NCI-H146 treated with DMSO at 0.1 percent for 48 hours (cell line): ENCODE data around the gene ZNF423.
"Not testable (repeated sequence)": the region's sequence is repeated elsewhere in the genome, so short reads cannot be mapped to it uniquely, and the experiment has no call there.

Experiments
- DNase-seq: peaks from one replicate; lab custom pipeline; 2025; ENCODE audit not compliant: unreplicated experiment; lab: John Stamatoyannopoulos, UW

The ZNF423 gene

DNA sequence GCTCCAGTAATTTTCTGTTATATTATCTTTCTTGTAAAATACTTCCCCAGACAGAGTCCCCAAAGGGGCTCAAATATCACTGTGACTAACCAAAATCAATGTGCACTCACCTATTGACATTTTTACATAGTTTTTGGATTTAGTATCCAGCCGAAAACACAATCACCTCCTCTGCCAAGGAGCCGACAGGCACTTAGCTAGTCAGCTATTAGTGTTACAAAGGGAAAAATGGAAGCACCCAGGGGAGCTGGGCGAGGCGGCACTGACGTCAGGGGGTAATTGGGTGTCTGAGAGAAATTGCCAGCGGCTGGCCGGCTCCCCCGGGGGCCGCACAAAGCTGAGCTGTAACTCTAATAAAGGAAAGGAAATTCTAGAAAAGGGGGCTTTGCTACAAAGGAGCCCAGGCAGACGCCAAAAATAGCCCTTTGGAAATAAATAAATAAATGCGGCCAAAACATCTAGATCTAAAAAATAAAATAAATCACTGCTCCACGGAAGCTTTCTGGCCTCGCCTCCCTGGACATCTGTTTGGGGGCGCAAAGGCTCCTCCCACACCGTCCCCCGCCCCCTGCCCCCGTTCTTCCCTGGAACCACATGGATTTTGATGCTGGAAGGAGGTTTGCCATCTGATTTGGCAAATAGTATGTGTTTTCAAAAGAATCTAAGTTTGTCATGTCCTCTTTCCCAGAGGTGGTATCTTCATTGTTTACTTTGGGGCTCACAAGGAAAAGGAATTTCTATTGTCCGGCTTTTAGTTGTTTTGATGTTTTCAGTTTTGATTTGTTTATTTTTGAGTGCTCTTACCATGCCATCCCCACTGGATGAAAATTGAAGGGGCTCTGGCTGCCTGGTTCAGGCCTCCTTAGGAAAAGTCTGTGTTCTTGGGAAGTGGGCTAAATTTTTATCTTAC, 156.7 kb downstream of the ZNF423 start:
- peak; percentile 78 for DNase-seq

GRCh38 chr16:49698453-49698815, 157.5 kb downstream of the ZNF423 start:
- DNase-seq = no peak

GRCh38 chr16:49697631-49698452, 158.1 kb downstream of the ZNF423 start:
- DNase-seq = no peak

DNA sequence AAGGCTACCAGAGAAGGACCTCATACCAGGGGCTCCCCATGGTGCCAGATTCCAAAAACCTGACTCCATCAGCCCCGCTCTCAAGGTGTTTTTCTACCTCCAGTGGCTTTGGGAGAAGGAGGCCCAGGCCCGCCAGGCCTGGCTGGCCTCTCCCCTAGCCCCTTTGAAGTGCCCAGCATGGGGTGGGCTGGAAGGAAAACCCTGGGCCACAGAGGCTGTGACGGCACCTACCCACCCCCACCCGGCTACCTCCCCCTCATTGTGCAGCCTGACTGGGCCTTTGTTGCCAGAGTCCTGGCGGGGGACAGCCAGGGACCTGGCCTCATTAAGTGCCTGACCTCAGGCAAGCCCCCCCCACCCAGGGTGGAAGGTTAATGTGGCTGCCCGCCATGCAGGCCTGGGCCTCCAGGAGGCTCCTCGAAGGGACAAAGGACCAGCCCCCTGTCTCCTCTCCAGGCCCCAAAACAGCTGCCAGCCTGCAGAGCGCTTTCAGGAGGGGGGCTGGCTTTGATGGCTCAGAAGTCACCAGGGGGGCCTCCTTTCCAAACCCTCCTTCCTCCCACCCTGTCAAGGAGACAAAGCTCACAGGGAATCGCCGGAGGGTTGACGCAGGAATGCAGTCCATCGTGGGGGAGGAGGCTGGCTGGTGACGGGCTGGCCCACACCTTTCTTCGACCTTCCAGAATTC, 159.4 kb downstream of the ZNF423 start:
- peak; percentile 44 for DNase-seq

GRCh38 chr16:49695782-49696413, 160.0 kb downstream of the ZNF423 start:
- DNase-seq = no peak

- no peak for DNase-seq
These were observed 162.5 kb downstream of the ZNF423 start for GRCh38 chr16:49693445-49693844.

DNA sequence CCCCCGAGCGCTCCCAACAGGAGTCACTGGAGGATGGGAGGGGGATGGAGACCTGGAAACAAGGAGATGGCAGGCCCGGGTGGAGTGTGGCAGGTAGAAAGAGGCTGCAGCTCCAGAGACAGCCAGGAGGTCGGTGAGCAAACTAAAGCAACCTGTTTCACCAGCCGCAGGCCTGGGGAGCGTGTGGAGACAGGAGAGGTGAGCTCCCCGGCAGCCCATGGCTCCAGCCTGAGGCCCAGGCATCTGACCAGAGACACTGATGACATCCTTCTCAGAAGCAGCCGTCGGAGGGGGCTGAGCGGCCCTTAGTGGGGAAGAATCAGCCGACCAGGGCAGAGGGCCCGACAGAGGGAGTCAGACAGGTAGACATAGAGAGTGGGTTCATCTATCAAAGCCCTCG, 165.1 kb downstream of the ZNF423 start:
- no peak for DNase-seq

- DNase-seq = no peak
These were observed 167.7 kb downstream of the ZNF423 start for GRCh38 chr16:49688036-49688697.

- DNase-seq = no peak
These were observed 168.4 kb downstream of the ZNF423 start for GRCh38 chr16:49687476-49688002.

DNA sequence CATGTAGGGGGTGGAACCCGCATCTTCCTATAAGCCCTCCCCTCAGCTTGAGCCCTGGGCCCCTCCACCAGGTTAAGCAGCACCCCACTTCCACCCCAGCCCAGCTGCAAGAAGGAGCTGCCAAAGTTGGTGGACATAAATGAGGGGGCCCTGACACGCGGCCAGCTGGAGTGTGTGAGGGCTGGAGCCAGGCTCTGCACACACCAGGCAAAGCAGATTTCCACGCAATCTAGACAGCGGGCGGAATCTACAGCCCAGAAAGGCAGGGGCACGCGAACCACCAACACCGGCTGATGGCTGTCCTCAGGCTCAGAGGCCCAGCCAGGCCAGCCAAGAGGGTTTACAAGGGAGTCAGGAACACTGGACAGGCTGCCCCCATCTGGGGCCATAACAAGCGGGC, 171.2 kb downstream of the ZNF423 start:
- DNase-seq = no peak

- no peak for DNase-seq
These were observed 173.2 kb downstream of the ZNF423 start for GRCh38 chr16:49682577-49683165.

DNA sequence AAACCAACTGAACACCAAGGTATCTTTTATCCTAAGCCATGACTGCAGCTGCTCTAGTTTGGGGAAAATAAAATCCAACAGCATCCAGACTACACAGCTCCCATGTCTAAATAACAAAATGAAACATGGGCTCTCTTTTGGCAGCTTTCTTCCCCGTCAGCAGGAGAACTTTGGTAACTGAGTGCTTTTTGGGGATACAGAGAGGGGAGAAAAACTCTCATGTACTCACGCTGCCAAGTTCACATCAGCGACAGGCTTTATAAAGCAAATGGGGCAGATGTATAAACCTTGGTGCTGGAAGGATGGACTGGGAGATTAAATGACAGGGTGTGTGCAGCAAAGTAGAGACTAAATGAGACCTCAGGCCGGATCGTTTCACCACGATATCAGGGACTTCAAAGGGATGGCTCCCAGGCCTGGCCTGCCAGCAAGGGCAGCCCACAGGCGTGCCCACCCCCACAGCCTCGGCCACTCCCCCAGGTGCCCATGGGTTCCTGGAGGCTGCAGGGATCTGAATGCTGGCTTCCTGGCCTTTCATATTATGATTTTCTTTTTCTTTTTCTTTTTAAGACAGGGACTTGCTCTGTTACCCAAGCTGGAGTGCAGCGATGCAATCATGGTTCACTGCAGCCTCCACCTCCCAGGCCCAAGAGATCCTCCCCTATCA, 174.6 kb downstream of the ZNF423 start:
- DNase-seq = no peak

DNA sequence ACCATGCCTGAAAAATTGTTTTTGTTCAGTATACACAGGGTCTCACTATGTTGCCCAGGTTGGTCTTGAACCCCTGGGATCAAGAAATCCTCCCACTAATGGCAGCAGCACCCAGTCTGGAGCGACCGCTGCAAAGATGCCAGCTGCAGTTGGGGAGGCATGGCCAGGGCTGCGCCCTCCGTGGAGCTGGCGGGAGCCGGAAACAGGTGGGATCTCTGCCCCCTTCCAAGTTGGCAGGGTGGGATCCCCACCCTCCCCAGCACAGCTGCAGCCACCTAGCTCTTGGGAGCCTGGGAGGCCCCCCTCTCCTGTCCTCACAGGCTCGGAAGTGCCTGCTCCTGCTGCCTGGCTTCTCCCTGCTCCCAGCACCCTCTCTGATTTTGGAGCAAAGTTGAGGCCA, 176.8 kb downstream of the ZNF423 start:
- no peak for DNase-seq

- not testable (repeated sequence) for DNase-seq
These were observed 178.3 kb downstream of the ZNF423 start for GRCh38 chr16:49677661-49678060.

- no peak for DNase-seq
These were observed 180.5 kb downstream of the ZNF423 start for GRCh38 chr16:49675413-49675812.

- no peak for DNase-seq
These were observed 180.9 kb downstream of the ZNF423 start for GRCh38 chr16:49674990-49675389.

GRCh38 chr16:49674351-49674851, 181.5 kb downstream of the ZNF423 start:
- DNase-seq = no peak

GRCh38 chr16:49673442-49673841, 182.5 kb downstream of the ZNF423 start:
- no peak for DNase-seq

GRCh38 chr16:49672753-49673152, 183.2 kb downstream of the ZNF423 start:
- peak; percentile 79 for DNase-seq
